ENCODE data around the gene RAB11FIP4.

GRCh38 chr17:31425282-31426040, 34.0 kb downstream of the RAB11FIP4 start:
- no peak for TF ChIP-seq POLR2AphosphoS5 (IDR thresholded peaks at IDR 0.05; ENCODE audit: borderline replicate concordance, low read depth, low read length)
- no peak for TF ChIP-seq EZH2 (IDR thresholded peaks at IDR 0.05)
- TF ChIP-seq FOXP2 (optimal IDR thresholded peaks at IDR 0.05; ENCODE audit: control extremely low read depth, extremely low read length, insufficient read depth), result no peak

All from SK-N-MC (cell line).